ENCODE measurements around the gene TKT. TPM values are rescaled to one million over a fixed set of nuclear protein-coding genes. Genes with fewer than 3 reads are reported as not detected.

Gene TKT
- total RNA-seq, 2 donors from 2014 or later = 96.6 to 208 TPM

- no peak for TF ChIP-seq POLR2A (IDR thresholded peaks at IDR 0.05)
- DNase-seq (no peak), ATAC-seq (no peak)
- Histone ChIP-seq H3K4me1 (no peaks in the 10 kb centered on the region), H3K27me3 (no peaks in the 10 kb centered on the region), H3K9me3 (no peaks in the 10 kb centered on the region), H3K4me3 (no peak overlapping the region), H3K27ac (no peak overlapping the region), H3K36me3 (replicated peaks in 1 of 2; ENCODE audit: insufficient read depth in 1 of 2, low read depth in 2 of 2) (peaks cover 19 to 41% of the 10 kb centered on the region in 2 donors)
- 72 to 78% methylated on average over 3 to 5 of the region's 5 CpGs for WGBS, 2 donors
- intact Hi-C loops (cut with DNase I) = no loop called here
Measured at GRCh38 chr3:53224536-53224935, 31.3 kb downstream of the TKT start.

- H3K27me3 ChIP-seq = no peaks in the 10 kb centered on the region
- ATAC-seq (no peak), DNase-seq (no peak)
- peaks cover 19 to 38% of the 10 kb centered on the region in 2 donors for H3K36me3 ChIP-seq (replicated peaks in 1 of 2; ENCODE audit: insufficient read depth in 1 of 2, low read depth in 2 of 2)
- WGBS, 2 donors = 84 to 91% methylated on average over 5 of the region's 5 CpGs
- H3K27ac ChIP-seq = peak overlapping the region in 1 of 4 donors; percentile 24
- no peaks in the 10 kb centered on the region for H3K9me3 ChIP-seq
- no peaks in the 10 kb centered on the region for H3K4me1 ChIP-seq
- intact Hi-C loops (cut with DNase I) = no loop called here
- TF ChIP-seq CTCF (IDR thresholded peaks at IDR 0.05) (no peak), POLR2A (IDR thresholded peaks at IDR 0.05) (no peak)
- no peak overlapping the region for H3K4me3 ChIP-seq
Measured at GRCh38 chr3:53224026-53224425, 31.8 kb downstream of the TKT start.

DNA sequence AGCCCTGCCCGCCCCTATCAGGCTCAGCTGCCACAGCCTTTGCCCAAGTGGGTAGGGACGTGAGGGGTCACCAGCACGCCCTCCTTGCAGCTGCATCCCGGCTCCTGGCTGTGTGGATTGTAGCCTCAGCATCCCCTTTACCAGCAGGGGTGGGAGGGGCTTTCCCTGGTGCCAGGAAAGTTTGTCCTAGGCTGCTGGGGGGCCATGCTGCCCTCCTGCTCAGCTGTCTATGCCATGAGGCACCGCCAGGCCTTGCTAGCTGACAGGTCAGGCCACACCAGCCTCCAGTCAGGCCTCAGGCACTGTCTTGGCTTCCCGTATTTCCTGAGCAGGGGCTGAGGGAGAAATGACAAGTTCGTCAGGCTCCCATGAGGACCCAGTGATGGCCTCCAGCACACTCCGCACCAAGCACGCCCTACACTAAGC lies 32.3 kb downstream of the TKT start:
- WGBS, 2 donors = 81 to 95% methylated on average over 8 to 9 of the region's 9 CpGs

GRCh38 chr3:53223025-53223424 lies 32.8 kb downstream of the TKT start:
- H3K9me3 ChIP-seq = no peaks in the 10 kb centered on the region

More for the DNA sequence above, 32.3 kb downstream of the TKT start:
- H3K36me3 ChIP-seq (replicated peaks in 1 of 2; ENCODE audit: insufficient read depth in 1 of 2, low read depth in 2 of 2) = peaks cover 17 to 33% of the 10 kb centered on the region in 2 donors
- DNase-seq = no peak
- H3K9me3 ChIP-seq = no peaks in the 10 kb centered on the region
- no peak for ATAC-seq
- H3K4me1 ChIP-seq = no peaks in the 10 kb centered on the region
- peak overlapping the region in 1 of 4 donors; percentile 24 for H3K27ac ChIP-seq
- TF ChIP-seq POLR2A (IDR thresholded peaks at IDR 0.05) (no peak), CTCF (IDR thresholded peaks at IDR 0.05) (no peak)
- intact Hi-C loops (cut with DNase I) = no loop called here
- no peaks in the 10 kb centered on the region for H3K27me3 ChIP-seq
- H3K4me3 ChIP-seq = no peak overlapping the region

DNA sequence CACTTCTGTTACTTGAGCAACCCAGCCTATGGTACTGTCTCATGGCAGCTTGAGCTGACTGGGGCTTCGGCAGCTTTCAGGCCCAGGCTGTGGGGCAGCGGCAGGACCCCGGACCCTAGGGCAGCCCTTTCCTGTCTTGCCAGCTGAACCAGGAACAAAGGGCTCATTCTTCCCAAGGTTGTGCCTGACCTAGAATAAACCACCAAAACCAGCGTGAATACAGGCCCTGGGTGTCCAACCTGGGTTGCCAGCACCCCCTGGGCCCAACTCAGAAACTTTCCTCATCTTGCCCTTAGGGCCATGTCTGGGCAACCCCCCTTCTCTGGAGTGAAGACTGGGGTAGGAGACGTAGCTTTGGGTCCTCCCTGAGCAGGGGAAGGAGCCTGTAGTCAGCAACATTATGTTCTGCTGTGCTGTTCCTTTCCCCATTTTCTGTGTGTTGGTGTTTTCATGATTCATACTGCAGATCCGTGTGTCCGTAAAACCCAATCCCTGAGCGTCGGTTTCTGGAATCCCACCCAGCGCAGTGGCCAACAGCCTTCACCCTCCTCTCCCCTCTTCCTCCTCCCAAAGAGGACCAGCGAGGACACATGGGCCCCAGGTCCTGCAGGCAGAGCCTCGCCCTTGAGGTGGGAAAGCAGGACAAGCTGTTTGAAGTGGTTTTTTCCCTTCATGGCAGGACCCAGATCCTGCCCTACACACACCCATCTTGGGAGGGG lies 33.5 kb downstream of the TKT start:
- Histone ChIP-seq H3K9me3 (no peaks in the 10 kb centered on the region), H3K4me1 (no peaks in the 10 kb centered on the region), H3K27ac (peak overlapping the region in 1 of 4 donors; percentile 6), H3K27me3 (no peaks in the 10 kb centered on the region), H3K36me3 (replicated peaks in 1 of 2; ENCODE audit: insufficient read depth in 1 of 2, low read depth in 2 of 2) (peaks cover 4 to 24% of the 10 kb centered on the region in 2 donors), H3K4me3 (no peak overlapping the region)
- TF ChIP-seq POLR2A (IDR thresholded peaks at IDR 0.05) (no peak), CTCF (IDR thresholded peaks at IDR 0.05) (no peak)
- DNase-seq = no peak
- no peak for ATAC-seq
- WGBS, 2 donors = 89 to 94% methylated on average over 8 to 12 of the region's 12 CpGs
- intact Hi-C loops (cut with DNase I) = no loop called here

More at GRCh38 chr3:53223025-53223424, 32.8 kb downstream of the TKT start:
- intact Hi-C loops (cut with DNase I) = no loop called here
- WGBS, 2 donors = 53 to 67% methylated on average over 7 of the region's 7 CpGs
- no peaks in the 10 kb centered on the region for H3K27me3 ChIP-seq
- H3K4me3 ChIP-seq = no peak overlapping the region
- peaks cover 11 to 28% of the 10 kb centered on the region in 2 donors for H3K36me3 ChIP-seq (replicated peaks in 1 of 2; ENCODE audit: insufficient read depth in 1 of 2, low read depth in 2 of 2)
- DNase-seq (no peak), ATAC-seq (no peak)
- TF ChIP-seq CTCF (IDR thresholded peaks at IDR 0.05) (no peak), POLR2A (IDR thresholded peaks at IDR 0.05) (no peak)
- no peak overlapping the region for H3K27ac ChIP-seq
- no peaks in the 10 kb centered on the region for H3K4me1 ChIP-seq
